Bronchial epithelial cell (primary cell): ENCODE results near the gene UNC79. TPM values are rescaled to one million over a fixed set of nuclear protein-coding genes. Genes with fewer than 3 reads are reported as not detected.

ENCODE experiments used
- DNase-seq: peaks from one replicate; pipeline ENCODE4 v3.0.0-alpha.2; 2010; ENCODE audit warnings: low read depth
- FAIRE-seq: peaks from 2 replicates; lab custom pipeline; 2011; peaks lifted over from hg19 to GRCh38; lab: Jason Lieb, UNC
- H3K27me3 ChIP-seq: 2 replicates; pipeline ENCODE4 v1.5.1; 2011; ENCODE audit warnings: low read length; ENCODE audit not compliant: control insufficient read depth, insufficient read depth
- H3K36me3 ChIP-seq: 2 replicates; pipeline ENCODE4 v1.5.1; 2011; ENCODE audit warnings: low read length; ENCODE audit not compliant: control insufficient read depth, insufficient read depth
- H3K4me3 ChIP-seq: 2 replicates; pipeline ENCODE4 v1.5.1; 2011; ENCODE audit warnings: mild to moderate bottlenecking, low read depth, low read length, control low read depth
- total RNA-seq: library from RNA; depleted of rRNA; stranded (reverse); fragments of >200 nt; gene quantifications from 2 replicates; pipeline ENCODE4 v1.2.1, GENCODE V29; 2014
- TF ChIP-seq, protein P1 (sequence below): IDR thresholded peaks from 2 replicates; pipeline ENCODE4 v1.5.1; 2011; ENCODE audit warnings: mild to moderate bottlenecking, moderate library complexity, low read length, control low read depth, inconsistent platforms; ENCODE audit not compliant: insufficient read depth, severe bottlenecking

UNC79 gene
- total RNA-seq, 1 donor from 2014 or later = under 0.01 TPM

- TF ChIP-seq, protein P1, sequence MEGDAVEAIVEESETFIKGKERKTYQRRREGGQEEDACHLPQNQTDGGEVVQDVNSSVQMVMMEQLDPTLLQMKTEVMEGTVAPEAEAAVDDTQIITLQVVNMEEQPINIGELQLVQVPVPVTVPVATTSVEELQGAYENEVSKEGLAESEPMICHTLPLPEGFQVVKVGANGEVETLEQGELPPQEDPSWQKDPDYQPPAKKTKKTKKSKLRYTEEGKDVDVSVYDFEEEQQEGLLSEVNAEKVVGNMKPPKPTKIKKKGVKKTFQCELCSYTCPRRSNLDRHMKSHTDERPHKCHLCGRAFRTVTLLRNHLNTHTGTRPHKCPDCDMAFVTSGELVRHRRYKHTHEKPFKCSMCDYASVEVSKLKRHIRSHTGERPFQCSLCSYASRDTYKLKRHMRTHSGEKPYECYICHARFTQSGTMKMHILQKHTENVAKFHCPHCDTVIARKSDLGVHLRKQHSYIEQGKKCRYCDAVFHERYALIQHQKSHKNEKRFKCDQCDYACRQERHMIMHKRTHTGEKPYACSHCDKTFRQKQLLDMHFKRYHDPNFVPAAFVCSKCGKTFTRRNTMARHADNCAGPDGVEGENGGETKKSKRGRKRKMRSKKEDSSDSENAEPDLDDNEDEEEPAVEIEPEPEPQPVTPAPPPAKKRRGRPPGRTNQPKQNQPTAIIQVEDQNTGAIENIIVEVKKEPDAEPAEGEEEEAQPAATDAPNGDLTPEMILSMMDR = no peak
- Histone ChIP-seq H3K36me3 (no peaks in the 10 kb centered on the region), H3K27me3 (no peaks in the 10 kb centered on the region), H3K4me3 (no peak overlapping the region)
- no peak for DNase-seq
- no peak for FAIRE-seq
These were observed 162.0 kb downstream of the UNC79 start for GRCh38 chr14:93592786-93593185.

DNA sequence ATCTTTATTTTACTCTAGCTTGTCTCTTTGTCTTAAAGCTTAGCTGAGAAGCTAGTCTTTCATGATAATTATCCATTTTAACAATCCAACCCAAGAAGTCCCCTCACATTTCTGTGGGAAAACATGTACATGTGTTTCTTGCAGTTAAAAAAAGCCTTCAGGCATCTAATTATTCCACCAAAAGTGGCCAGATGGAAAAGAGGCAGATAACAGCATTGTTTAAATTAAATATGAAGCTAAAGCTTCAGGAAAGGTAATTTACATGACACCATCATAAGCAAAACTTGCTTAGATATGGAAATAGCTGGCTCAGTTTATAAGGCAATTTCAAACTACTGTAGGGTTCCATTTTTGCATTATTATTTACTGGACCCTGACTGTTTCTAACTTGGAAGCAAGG lies 175.4 kb downstream of the UNC79 start:
- Histone ChIP-seq H3K36me3 (no peaks in the 10 kb centered on the region), H3K27me3 (no peaks in the 10 kb centered on the region), H3K4me3 (no peak overlapping the region)
- no peak for FAIRE-seq
- TF ChIP-seq, protein P1 = no peak
- no peak for DNase-seq

GRCh38 chr14:93619176-93619793 lies 188.5 kb downstream of the UNC79 start:
- no peaks in the 10 kb centered on the region for H3K27me3 ChIP-seq
- DNase-seq = peak; percentile 48
- FAIRE-seq = no peak
- TF ChIP-seq, protein P1 = peak; percentile 63
- no peak overlapping the region for H3K4me3 ChIP-seq
- no peaks in the 10 kb centered on the region for H3K36me3 ChIP-seq

DNA sequence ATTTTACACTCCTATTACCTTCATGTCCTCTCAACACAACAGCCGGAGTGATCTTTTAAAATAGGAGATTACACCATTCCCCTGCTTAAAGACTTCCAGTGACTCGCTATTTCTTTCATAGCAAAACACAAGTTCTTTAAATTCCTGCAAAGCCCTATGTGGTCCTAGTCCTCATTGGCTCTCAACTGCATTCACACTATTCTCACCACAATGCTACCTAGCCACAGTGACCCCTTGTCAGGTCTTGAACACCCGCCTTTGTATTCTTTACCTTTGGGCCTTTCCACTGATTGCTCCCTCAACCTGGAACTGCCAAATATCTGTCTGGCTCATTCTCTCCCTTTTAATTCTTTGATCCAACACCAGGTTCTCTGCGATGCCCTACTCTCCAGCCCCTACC lies 197.3 kb downstream of the UNC79 start:
- H3K27me3 ChIP-seq = no peaks in the 10 kb centered on the region
- TF ChIP-seq, protein P1 = no peak
- no peak overlapping the region for H3K4me3 ChIP-seq
- no peaks in the 10 kb centered on the region for H3K36me3 ChIP-seq
- no peak for FAIRE-seq
- DNase-seq = no peak

DNA sequence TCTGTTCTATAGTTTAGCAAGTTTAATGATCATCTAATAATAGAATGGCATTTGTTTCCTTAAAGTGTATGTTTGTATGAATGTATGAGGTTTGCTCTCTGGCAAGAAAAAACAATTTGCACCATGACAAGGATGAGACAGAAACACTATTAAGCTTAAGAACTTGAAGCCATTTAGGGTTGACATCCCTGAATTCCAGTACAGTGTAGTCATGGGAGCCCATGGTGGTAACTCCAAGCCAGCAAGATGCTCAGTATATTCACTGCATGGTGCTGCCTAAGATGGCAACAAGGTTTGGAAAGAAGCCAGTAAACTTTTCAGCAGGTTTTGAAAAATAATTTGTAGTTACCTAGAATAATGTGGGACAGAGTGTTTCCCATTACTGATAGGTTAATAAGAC lies 198.9 kb downstream of the UNC79 start:
- Histone ChIP-seq H3K27me3 (no peaks in the 10 kb centered on the region), H3K4me3 (no peak overlapping the region), H3K36me3 (no peaks in the 10 kb centered on the region)
- FAIRE-seq = no peak
- DNase-seq = no peak
- TF ChIP-seq, protein P1 = no peak

- Histone ChIP-seq H3K36me3 (no peaks in the 10 kb centered on the region), H3K4me3 (no peak overlapping the region), H3K27me3 (no peaks in the 10 kb centered on the region)
- DNase-seq = no peak
- no peak for FAIRE-seq
- TF ChIP-seq, protein P1 = no peak
These were observed 208.1 kb downstream of the UNC79 start for GRCh38 chr14:93638790-93639189.
